Neural progenitor cell (in vitro differentiated cells): Measurements from ENCODE around the gene PLVAP. TPM values are rescaled to one million over a fixed set of nuclear protein-coding genes. Genes with fewer than 3 reads are reported as not detected.
A peak's percentile ranks its signal among the peaks of the same experiment; 100 is the strongest.

Source experiments
- DNase-seq: peaks from one replicate; pipeline ENCODE4 v3.0.0-alpha.2; 2016; ENCODE audit warnings: low spot score
- H2AFZ ChIP-seq: fragments of 200-600 bp; sonication (generic); replicated peaks from 2 replicates; pipeline ENCODE4 v1.6.1; 2016; ENCODE audit warnings: antibody characterized with exemption
- H3F3A ChIP-seq: fragments of 200-600 bp; sonication (generic); 2 replicates; pipeline ENCODE4 v1.6.1; 2016; ENCODE audit warnings: antibody characterized with exemption, low read depth
- H3K27ac ChIP-seq: fragments of 200-600 bp; sonication (generic); 2 replicates; pipeline ENCODE4 v1.5.1; 2016; ENCODE audit warnings: mild to moderate bottlenecking
- H3K27me3 ChIP-seq: fragments of 200-600 bp; sonication (generic); 2 replicates; pipeline ENCODE4 v1.6.1; 2016; ENCODE audit warnings: mild to moderate bottlenecking, moderate library complexity
- H3K36me3 ChIP-seq: fragments of 200-600 bp; sonication (generic); 2 replicates; pipeline ENCODE4 v1.5.1; 2016
- H3K4me1 ChIP-seq: fragments of 200-600 bp; sonication (generic); 2 replicates; pipeline ENCODE4 v1.6.1; 2016; ENCODE audit warnings: mixed run types
- H3K4me2 ChIP-seq: fragments of 200-600 bp; sonication (generic); 2 replicates; pipeline ENCODE4 v1.6.1; 2016
- H3K4me3 ChIP-seq: fragments of 200-600 bp; sonication (generic); 2 replicates; pipeline ENCODE4 v1.5.1; 2016
- H3K79me2 ChIP-seq: fragments of 200-600 bp; sonication (generic); 2 replicates; pipeline ENCODE4 v1.6.1; 2016; ENCODE audit warnings: low read depth
- H3K9ac ChIP-seq: fragments of 200-600 bp; sonication (generic); 2 replicates; pipeline ENCODE4 v1.6.1; 2016
- H3K9me3 ChIP-seq: fragments of 200-600 bp; sonication (generic); 2 replicates; pipeline ENCODE4 v1.5.1; 2016; ENCODE audit warnings: low read depth
- H4K20me1 ChIP-seq: fragments of 200-600 bp; sonication (generic); 2 replicates; pipeline ENCODE4 v1.6.1; 2016; ENCODE audit warnings: low read depth
- H3K27ac Mint-ChIP-seq: 3 replicates; pipeline ENCODE4 v1.8.0; 2021; ENCODE audit warnings: mixed read lengths
- H3K27me3 Mint-ChIP-seq: 2 replicates; pipeline ENCODE4 v1.8.0; 2022; ENCODE audit warnings: low read depth, mild to moderate bottlenecking, inconsistent platforms, moderate library complexity, mixed read lengths; ENCODE audit not compliant: insufficient read depth
- H3K36me3 Mint-ChIP-seq: 3 replicates; pipeline ENCODE4 v1.8.0; 2021; ENCODE audit warnings: mixed read lengths
- H3K4me1 Mint-ChIP-seq: 3 replicates; pipeline ENCODE4 v1.8.0; 2021; ENCODE audit warnings: mixed read lengths
- H3K4me3 Mint-ChIP-seq: 3 replicates; pipeline ENCODE4 v1.8.0; 2021; ENCODE audit warnings: mild to moderate bottlenecking, moderate library complexity, mixed read lengths
- H3K9me3 Mint-ChIP-seq: 3 replicates; pipeline ENCODE4 v1.8.0; 2020; ENCODE audit warnings: mixed read lengths
- EZH2 ChIP-seq: fragments of 200-600 bp; sonication (generic); IDR thresholded peaks from 2 replicates; pipeline ENCODE4 v1.6.1; 2017; ENCODE audit warnings: antibody characterized with exemption, mild to moderate bottlenecking, moderate library complexity
- EZH2phosphoT487 ChIP-seq: fragments of 200-600 bp; sonication (generic); IDR thresholded peaks from 2 replicates; pipeline ENCODE4 v1.6.1; 2017; ENCODE audit warnings: antibody characterized with exemption
- total RNA-seq: library from RNA; depleted of rRNA; stranded (reverse); fragments of >200 nt; gene quantifications from 2 replicates; pipeline ENCODE4 v1.2.3, GENCODE V29; 2015; ENCODE audit warnings: low replicate concordance
- TF ChIP-seq, protein P1 (sequence below): fragments of 200-600 bp; sonication (generic); IDR thresholded peaks from 2 replicates; pipeline ENCODE4 v1.5.1; 2017; ENCODE audit warnings: antibody characterized with exemption, mild to moderate bottlenecking

Gene PLVAP
- total RNA-seq, 1 donor from 2014 or later, result 0.11 TPM

DNA sequence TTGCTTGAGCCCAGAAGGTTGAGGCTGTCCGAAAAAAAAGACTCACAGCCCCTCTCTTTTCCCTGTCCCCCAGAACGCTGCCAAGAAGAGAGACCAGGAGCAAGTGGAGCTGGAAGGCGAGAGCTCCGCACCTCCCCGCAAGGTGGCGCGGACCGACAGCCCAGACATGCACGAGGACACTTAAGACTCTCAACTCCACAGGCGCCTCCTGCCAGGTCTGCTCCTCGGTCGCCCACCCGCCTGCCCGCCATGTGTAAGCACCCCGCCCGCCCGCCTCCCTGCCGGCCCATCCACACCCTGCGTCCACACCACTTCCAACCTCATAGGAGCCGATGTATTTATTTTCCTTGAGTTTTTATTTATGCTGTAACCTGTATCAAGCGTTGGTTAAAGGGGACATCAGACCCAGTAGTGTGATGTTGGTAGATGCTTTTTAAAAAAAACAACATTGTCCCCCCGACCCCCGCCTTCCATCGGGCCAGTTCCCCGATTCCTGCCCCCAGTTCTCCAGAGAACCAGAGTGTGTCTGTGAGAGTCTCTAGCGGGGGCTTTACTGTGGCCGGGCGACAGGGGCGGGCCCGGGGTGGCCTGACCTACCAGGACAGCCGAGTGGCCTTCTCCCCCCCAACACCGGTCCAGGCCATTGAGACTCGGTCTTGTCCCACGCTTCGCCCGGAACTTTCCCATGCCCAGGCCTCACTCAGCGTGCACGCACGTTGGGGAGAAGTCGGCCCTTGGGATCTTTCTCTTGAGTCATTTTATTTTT lies 57.5 kb downstream of the PLVAP start:
- Histone ChIP-seq H3K27ac (no peak overlapping the region), H3K9ac (no peak overlapping the region), H3K27me3 (no peaks in the 10 kb centered on the region), H2AFZ (no peak overlapping the region), H3K4me1 (no peaks in the 10 kb centered on the region), H3K36me3 (no peaks in the 10 kb centered on the region), H4K20me1 (peaks cover 6% of the 10 kb centered on the region), H3K4me2 (no peak overlapping the region), H3K4me3 (no peak overlapping the region), H3F3A (peaks cover 7% of the 10 kb centered on the region), H3K9me3 (no peaks in the 10 kb centered on the region), H3K79me2 (no peaks in the 10 kb centered on the region)
- no peak for DNase-seq
- H3K9me3 Mint-ChIP-seq, result no peaks in the 10 kb centered on the region
- peaks cover 12% of the 10 kb centered on the region for H3K36me3 Mint-ChIP-seq
- no peak overlapping the region for H3K4me3 Mint-ChIP-seq
- H3K27me3 Mint-ChIP-seq, result peaks cover 4% of the 10 kb centered on the region
- H3K4me1 Mint-ChIP-seq, result no peaks in the 10 kb centered on the region
- peak overlapping the region; percentile 40 for H3K27ac Mint-ChIP-seq
- TF ChIP-seq, protein P1, sequence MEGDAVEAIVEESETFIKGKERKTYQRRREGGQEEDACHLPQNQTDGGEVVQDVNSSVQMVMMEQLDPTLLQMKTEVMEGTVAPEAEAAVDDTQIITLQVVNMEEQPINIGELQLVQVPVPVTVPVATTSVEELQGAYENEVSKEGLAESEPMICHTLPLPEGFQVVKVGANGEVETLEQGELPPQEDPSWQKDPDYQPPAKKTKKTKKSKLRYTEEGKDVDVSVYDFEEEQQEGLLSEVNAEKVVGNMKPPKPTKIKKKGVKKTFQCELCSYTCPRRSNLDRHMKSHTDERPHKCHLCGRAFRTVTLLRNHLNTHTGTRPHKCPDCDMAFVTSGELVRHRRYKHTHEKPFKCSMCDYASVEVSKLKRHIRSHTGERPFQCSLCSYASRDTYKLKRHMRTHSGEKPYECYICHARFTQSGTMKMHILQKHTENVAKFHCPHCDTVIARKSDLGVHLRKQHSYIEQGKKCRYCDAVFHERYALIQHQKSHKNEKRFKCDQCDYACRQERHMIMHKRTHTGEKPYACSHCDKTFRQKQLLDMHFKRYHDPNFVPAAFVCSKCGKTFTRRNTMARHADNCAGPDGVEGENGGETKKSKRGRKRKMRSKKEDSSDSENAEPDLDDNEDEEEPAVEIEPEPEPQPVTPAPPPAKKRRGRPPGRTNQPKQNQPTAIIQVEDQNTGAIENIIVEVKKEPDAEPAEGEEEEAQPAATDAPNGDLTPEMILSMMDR, result no peak
- TF ChIP-seq EZH2 (no peak), EZH2phosphoT487 (no peak)

DNA sequence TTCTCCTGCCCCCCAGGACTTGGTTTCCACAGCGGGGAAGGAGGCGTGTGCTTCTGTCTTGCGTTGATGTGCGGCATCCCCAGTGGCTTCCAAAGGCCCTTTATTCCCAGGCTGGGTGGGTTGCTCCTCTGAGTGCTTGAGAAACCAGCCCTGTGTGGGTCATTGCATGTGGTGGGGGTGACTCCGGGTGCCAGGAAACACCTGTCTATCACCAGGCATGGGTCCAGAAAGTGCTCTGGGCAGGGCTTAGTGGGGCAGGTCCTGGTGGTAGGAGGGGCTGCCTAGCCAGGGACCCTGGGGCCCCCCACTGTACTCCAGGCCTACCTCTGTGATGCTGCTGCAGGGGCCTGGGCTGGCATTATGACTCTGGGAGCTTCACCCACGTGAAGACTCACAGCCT lies 58.2 kb downstream of the PLVAP start:
- Histone ChIP-seq H3K4me3 (no peak overlapping the region), H3K27ac (no peak overlapping the region), H2AFZ (no peak overlapping the region), H3K79me2 (no peaks in the 10 kb centered on the region), H3K9ac (no peak overlapping the region), H4K20me1 (peaks cover 5% of the 10 kb centered on the region), H3K36me3 (no peaks in the 10 kb centered on the region), H3K4me1 (no peaks in the 10 kb centered on the region), H3K9me3 (no peaks in the 10 kb centered on the region), H3F3A (peaks cover 7% of the 10 kb centered on the region), H3K4me2 (no peak overlapping the region), H3K27me3 (no peaks in the 10 kb centered on the region)
- no peak for DNase-seq
- Mint-ChIP-seq H3K27ac (no peak overlapping the region), H3K27me3 (peaks cover 4% of the 10 kb centered on the region), H3K4me1 (no peaks in the 10 kb centered on the region), H3K9me3 (no peaks in the 10 kb centered on the region), H3K4me3 (no peak overlapping the region), H3K36me3 (peaks cover 12% of the 10 kb centered on the region)
- TF ChIP-seq, protein P1, result no peak
- TF ChIP-seq EZH2, result no peak
- TF ChIP-seq EZH2phosphoT487, result no peak

DNA sequence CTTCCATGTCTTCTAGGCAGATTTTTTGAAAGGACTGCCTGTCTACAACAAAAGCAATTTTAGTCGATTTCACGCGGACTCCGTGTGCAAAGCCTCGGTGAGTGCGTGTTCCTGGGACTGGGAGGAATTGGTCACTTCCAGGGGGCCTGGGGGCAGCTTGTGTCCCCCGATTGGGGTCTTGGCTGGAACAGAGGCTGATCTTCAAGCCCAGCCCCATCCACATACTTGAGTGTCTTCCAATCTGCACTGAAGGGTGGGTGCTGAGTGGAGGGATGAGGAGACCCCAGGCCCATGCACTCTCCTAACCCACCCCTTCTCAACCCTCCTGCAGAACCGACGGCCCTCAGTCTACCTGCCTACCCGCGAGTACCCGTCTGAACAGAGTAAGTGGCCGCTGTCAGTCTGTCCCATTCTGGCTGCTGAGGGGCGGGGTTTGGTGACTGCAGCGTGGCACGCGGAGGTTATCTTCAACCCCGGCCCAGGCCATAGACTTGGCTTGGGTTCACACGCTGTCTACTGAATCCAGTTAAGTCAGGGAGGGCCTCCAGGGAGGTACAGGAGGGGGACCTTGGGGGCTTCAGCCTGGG lies 63.0 kb downstream of the PLVAP start:
- Mint-ChIP-seq H3K4me3 (no peak overlapping the region), H3K27ac (no peak overlapping the region), H3K4me1 (peaks cover 14% of the 10 kb centered on the region), H3K9me3 (no peaks in the 10 kb centered on the region), H3K27me3 (peaks cover 2% of the 10 kb centered on the region), H3K36me3 (peaks cover 9% of the 10 kb centered on the region)
- Histone ChIP-seq H3K4me1 (peaks cover 7% of the 10 kb centered on the region), H4K20me1 (peaks cover 21% of the 10 kb centered on the region), H3K4me3 (no peak overlapping the region), H3K4me2 (no peak overlapping the region), H3K9ac (no peak overlapping the region), H3F3A (peaks cover 9% of the 10 kb centered on the region), H3K27ac (no peak overlapping the region), H3K9me3 (no peaks in the 10 kb centered on the region), H3K79me2 (peaks cover 35% of the 10 kb centered on the region), H3K27me3 (no peaks in the 10 kb centered on the region), H2AFZ (no peak overlapping the region), H3K36me3 (no peaks in the 10 kb centered on the region)
- DNase-seq, result no peak
- TF ChIP-seq, protein P1, result no peak
- TF ChIP-seq EZH2phosphoT487 (no peak), EZH2 (no peak)
